Measurements from ENCODE around the gene SSBP2.
"Not testable (repeated sequence)": the region's sequence is repeated elsewhere in the genome, so short reads cannot be mapped to it uniquely, and the experiment has no call there.

The SSBP2 gene

DNA sequence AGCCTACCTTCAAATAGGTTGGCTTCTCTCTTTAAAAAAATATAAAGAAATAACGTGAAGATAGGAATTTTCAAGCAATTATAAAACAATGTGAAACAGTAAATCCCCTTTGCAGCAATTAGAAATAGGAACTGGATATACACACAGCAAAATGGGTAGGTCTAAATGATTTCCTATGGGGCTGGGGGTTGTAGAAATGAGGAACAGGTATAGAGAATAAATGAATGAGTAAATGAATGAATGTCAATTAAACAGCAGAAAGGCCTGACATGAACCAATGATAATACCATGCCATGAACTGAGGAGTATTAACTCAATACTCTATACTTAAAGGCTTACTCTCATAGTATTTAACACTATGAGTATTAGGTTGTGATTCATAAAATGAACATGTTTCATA is 21.6 kb downstream of the SSBP2 start:
- no peak for DNase-seq (ENCODE audit: low spot score)

DNA sequence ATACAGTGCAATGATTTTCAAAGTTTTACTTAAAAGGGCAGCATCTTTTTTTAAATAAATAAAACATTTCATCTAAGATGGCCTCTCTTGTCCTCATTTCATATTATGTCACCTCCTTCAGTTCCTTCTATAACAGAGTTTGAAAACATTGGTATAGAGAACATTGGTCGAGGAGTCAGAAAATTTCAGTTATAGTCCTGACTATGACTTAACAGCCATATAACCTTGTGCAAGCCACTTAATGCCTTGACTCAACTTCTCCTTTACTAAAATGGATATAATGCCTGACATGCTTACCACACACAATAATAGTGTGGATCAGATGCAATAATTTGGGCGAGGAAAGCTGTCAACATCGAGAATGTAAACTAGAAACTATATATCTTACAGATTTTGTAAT is 22.6 kb downstream of the SSBP2 start:
- DNase-seq (ENCODE audit: low spot score): no peak

DNA sequence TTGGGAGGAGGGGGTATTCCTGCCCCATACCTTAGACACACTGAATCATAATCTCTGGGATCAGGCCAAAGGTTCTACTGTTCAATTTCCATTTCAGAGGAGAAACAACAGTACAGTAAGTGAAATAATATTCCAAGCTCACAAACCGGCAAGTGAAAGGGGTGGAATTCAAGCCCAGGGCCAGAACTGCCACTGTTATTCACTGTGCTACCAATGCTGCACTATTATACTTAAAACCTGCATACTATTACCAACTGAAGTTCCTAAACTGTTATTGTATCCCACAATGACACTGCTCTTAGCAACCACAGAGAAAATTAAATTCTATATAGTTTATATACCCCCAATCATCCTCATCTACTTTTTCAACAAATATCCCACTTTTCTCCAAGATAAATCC is 24.6 kb downstream of the SSBP2 start:
- DNase-seq (ENCODE audit: low spot score): no peak

DNA sequence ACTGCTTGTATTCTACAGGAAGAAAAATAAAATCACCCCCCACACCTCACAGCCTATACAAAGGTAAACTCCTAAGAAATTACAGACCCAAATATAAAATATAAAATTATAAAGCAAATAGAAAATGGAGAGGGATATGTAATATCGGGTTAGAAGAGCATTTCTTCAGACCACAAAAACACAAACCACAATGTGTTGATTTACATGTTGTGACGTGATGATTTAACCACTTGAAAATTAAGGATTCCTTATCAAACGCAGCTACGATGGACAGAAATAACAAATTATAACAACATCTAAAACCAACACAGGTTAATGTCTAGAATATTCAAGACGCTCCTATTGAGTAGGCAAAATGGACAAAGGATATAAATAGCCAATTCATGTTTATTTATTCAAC is 26.3 kb downstream of the SSBP2 start:
- no peak for DNase-seq (ENCODE audit: low spot score)

DNA sequence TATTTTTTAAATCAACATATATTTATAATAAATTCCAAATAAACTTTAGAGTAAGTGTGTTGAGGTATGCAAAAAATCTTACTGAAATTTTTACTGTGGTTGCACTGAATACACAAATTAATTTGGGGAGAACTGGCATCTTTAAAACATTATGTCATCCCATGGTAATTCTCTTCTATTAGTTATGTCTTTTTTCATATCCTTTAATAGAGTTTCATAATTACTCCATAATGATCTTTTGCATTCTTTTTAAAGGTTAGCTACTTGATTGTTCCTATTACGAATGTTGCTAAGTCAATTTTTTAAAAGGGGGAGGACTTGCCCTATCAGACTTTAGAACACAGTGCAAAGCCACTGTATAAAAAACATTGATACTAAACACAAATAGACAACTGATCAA is 26.8 kb downstream of the SSBP2 start:
- no peak for DNase-seq (ENCODE audit: low spot score)

DNA sequence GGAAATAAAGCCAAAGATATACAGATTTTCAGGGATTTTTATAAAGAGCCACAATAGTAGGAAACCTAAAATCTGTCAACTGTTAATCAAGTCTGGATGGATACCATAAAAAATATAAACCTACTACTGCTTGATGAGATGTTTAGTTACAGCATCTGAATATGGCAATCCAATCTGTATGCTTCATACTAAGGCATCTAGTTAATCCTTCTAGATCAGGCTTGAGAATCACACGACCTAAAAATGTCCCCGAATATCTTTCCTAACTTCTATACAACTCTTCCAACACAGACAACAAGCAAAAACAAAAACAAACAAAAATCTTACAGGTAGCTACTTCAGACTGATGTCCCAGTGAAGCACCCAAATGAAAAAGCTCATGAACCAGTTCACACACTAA is 29.8 kb downstream of the SSBP2 start:
- no peak for DNase-seq (ENCODE audit: low spot score)

DNA sequence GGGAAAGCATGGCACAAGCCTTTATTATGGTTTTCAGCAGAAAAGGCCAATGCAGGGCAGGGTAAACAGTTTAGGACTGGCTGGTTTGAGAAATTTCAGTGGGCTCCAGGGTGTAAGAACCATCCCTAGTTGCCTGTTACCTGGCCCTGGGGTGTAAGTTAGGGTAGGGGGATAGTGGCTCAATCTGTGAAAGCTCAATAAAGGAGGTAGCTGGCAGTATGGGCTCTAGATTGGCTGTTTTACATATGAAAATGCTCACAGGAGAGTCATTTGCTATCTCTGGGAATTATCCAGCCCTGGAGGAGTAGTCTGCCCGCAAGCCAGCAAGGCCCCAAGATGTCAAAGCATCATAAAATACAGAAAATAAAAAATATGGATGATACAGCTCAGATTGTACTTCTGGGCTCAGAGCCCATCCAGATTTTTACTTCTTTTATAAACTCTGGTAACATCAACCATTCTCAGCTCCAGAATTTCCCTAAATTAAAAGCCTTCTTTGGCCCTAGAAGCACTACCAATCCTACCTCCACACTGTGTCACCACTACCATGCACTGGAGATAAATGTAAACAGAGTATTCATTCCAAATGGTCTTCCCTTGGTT is 31.1 kb downstream of the SSBP2 start:
- no peak for DNase-seq (ENCODE audit: low spot score)

DNA sequence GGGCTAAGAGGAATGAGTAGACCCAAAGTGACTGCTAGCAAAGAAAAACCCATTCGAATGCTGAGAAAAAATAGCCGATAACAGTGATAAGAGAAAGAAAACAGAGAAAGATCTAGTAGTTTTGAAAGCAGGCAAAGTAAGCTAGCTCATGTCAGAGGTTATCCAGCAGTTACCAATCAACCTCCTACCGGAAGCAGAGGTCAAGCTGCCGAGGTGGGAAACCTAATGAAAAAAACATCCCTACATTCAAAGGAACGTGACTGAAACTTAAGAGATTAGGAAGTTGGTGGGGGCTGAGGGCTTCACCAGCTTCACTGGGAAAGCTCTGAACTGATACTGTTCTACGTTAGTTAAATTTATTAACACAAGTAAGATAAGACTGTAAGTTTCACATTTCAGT is 32.6 kb downstream of the SSBP2 start:
- DNase-seq (ENCODE audit: low spot score): no peak

DNA sequence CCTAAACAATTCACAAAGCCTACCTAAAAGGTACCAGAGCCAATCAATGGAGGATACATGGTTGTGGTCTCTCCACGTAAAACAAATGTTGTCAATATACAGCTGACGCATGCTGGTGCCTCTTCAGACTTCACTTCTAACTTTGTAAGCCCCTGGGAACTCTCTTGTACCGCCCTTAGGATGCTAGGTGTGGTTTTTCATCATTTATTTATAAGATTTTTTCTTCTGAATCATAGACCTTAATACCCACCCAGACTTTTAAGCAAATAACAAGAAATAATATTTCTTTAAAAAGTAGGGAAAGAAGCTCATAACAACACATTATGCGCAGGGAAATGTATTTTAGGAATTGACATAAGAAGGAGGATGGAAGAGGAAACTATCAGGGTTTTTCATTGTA is 33.0 kb downstream of the SSBP2 start:
- DNase-seq (ENCODE audit: low spot score): no peak

DNA sequence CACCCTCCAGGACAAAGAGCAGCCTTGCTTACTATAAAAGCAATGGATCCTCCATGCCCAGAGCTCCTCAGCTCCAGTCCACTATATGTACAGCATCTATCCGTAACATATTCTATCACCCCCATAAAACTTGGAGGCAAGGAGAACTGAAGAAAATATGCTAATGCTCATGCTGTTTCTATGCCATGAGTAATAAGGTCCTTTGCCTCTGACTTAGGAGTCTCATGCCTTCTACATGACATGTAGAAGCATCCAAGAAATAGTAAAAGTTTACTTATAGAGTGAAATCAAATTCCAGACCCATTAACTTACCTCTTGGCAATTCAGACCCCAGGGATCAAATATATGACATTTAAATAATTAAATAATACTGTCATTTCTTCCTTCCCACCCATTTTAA is 33.7 kb downstream of the SSBP2 start:
- DNase-seq (ENCODE audit: low spot score): no peak

DNA sequence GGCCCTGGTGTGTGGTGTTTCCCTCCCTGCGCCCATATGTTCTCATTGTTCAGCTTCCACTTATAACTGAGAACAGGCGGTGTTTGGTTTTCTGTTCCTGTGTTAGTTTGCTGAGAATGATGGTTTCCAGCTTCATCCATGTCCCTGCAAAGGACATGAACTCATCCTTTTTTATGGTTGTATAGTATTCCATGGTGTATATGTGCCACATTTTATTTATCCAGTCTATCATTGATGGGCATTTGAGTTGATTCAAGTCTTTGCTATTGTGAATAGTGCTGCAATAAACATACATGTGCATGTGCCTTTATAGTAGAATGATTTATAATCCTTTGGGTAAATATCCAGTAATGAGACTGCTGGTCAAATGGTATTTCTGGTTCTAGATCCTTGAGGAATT is 36.8 kb downstream of the SSBP2 start:
- not testable (repeated sequence) for DNase-seq (ENCODE audit: low spot score)

DNA sequence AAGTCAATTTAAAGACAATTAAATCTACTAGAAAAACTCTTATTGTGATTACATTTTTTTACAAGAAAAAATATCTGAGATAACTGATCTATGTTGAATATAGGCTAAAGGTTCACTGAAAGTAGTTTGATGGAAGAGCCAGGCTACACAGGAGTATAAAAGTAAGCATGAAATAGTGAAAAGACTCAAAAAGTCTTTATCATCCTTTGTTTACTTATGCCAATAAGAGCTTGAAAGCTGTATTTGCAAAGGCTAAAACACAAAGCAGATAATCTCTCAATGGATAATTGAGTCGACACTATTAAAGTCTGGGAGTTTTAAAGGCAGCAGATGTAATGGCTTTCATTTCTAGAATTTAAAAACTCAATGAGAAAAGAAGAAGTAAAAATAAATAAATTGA is 42.0 kb downstream of the SSBP2 start:
- DNase-seq (ENCODE audit: low spot score): no peak

DNA sequence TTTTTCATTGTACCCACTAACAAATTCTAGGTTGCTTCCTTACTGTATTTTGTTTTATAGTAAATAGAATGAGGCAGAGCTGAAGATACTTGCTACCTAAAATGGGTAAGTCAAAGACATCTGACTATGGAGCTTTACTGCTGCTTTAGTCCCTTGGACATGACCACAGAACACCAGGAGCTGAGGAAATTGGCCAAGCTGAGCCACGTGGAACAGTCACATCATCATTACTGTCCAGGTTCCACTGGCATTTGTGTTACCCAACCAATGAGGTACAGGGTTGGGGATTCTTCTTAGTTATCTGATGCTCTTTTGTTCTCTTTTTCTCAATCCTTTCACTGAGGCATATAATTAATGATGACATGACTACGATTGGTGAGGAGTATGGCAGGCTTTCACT is 47.1 kb downstream of the SSBP2 start:
- no peak for DNase-seq (ENCODE audit: low spot score)

DNA sequence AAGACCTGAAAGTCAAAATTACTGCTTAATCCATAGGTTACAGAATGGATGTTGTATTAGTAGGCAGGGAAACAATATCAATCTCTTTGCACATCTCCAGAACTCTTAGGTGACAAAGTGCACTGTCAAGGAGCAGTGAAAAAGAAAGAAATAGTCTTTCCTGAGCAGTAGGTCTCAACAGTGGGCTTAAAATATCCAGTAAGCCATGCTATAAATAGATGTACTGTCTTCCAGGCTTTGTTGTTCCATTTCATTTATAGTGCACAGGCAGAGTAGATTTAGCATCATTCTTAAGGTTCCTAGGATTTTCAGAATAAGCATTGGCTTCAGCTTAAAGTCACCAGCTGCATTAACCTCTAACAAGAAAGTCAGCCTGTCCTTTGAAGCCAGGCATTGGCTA is 50.7 kb downstream of the SSBP2 start:
- no peak for DNase-seq (ENCODE audit: low spot score)

DNA sequence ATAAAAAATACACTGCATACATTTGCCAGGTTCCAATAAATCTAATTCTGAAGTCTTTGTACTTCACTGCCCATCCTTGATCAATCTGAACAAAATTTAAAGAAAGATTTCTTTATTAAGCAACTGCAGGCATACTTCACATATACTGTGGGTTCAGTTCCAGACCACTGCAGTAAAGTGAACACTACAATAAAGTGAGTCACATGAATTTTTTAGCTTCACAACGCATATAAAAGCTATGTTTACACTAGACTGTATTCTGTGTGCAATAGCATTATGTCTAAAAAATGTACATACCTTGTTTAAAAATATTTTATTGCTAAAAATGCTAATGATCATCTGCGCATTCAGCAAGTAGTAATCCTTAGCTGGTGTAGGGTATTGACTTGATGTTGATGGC is 52.1 kb downstream of the SSBP2 start:
- DNase-seq (ENCODE audit: low spot score): no peak

DNA sequence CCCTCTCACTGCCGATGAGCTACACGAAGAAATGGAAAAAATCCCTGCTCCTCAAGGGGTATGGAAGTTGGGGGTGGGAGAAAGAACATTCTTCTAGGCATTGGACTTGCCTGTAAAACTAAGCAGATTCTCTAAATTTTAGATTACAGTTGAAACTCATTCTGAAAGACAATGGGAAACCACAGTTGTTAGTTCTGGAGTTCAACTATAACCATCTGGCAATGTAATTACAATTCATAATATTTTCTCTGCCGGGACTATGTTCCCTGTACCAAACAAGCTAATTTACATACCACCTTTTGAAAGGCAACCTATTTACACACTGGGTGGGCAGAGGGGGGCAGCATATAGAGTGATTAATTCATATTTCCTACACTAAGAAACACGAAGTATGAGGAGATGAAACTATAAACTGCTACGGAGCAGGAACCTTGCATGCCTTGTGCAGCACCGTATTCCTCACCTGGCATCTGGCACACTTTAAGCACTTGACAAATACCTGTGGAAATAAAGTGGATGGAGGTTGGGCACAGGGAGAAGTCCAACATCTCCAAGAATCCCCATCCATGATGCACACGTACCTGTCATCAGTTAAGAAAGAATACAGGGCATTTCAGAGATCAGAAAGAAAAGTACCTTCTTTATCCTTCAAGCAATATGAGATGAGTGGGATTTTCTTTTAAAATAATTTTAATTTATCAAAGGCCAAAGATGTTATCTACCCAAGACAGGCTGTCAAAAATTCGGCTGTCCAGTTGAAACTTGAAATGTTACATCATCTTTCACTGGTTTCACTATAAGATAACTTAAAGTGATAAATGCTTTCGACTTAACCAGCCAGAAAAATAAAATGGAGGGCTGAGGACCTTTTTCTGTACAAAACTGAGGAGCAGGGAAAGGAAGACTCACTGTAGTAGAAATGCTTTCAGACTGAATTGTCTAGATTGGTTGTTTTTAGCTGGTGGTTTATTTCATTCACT is 54.2 kb downstream of the SSBP2 start:
- DNase-seq (ENCODE audit: low spot score): no peak

DNA sequence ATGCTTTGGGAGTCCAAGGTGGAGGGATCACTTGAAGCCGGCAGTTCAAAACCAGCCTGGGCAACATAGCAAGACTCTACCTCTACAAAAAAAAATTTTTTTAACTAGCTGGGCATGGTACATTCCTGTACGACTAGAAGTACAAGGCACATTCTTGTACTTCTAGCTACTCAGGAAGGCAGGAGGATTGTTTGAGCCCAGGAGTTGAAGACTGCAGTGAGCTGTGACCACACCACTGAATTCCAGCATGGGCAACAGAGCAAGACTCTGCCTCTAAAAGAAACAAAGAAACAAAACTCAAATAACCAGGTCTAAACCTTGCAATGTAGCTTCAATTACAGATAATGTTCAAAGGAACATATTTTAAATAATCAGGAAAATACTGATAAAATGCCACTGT is 56.2 kb downstream of the SSBP2 start:
- no peak for DNase-seq (ENCODE audit: low spot score)

DNA sequence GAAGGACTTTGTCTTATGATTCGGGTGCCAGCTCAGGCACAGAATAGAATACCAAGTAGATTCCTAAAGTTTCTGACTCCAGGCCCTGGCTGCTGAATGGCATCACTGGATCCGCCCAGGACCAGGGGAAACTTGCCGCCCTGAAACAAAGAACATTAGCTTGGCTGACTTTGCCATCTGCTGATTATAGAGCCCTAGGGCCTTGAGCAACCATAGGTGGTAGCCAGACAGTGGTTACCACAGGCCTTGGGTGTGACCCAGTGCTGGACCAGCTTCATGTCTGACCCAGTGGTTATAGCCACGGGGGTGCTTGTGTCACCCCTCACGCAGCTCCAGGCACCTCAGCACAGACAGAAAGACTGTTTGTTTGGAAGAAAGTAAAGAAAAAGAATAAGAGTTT is 62.7 kb downstream of the SSBP2 start:
- no peak for DNase-seq (ENCODE audit: low spot score)

DNA sequence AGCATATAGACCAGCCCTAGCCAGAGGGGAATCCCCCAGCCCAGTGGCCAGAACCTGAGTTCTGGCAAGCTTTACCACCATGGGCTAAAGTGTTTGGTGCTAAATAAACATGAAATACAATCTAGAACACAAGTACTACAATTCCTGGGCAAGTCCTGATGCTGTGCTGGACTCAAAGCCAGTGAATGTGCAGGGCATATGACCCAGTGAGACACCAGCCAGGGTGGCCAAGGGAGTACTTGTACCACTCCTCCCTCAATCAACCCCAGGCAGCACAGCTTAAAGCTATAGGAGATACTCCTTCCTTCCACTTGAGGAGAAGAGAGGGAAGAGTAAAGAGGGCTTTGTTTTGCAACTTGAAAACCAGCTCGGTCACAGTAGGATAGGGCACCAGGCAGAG is 63.6 kb downstream of the SSBP2 start:
- no peak for DNase-seq (ENCODE audit: low spot score)

DNA sequence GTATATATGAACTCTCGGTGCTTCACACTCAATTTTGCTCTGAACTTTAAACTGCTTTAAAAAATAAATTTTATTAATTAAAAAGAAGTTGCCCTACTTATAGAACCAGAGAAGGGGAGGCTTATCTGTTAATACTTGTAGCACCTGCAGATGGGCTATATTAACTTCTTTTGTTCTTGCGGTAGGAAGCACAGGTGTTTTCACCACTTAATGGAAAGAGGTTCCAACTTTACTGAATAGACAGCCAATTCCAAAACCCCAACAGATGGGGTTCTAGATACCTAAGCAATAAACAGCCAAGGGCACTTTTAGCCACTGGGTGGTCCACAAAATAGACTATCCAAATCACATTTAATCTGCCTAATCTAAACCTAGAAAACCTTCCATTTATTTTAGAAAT is 65.4 kb downstream of the SSBP2 start:
- DNase-seq (ENCODE audit: low spot score): no peak

DNA sequence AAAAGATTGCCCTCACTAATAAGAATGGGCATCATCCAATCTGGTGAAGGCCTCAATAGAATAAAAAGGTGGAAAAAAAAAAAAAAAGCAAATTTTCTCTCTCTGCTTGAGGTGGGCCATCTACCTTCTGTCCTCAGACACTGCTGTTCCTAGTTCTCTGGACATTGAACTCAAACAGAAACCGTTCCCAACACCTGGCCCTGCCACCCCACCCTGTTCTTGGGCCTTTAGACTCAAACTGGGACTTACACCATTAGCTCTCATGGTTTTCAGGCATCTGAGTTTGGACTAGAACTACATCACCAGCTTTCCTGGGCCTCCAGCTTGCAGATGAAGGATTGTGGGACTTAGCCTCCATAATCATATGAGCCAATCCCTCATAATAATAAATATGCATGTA is 71.0 kb downstream of the SSBP2 start:
- no peak for DNase-seq (ENCODE audit: low spot score)

DNA sequence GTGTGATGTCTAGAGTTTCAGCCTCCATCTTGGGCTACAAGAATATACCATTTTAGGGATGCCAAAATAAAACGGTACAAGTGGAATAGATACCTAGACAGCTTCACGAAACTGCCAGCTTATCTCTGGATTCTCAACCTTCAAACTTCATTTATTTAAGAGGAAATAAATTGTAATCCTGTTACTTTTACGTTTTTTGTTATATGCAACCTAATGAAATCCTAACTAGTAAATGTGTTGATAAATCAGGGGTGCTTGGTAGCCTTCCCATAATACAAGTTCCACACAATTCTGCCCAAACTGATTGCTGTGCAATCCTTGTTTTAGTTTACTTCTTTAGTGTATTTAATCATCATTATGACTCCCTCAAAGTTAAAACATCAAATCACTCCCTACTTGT is 75.5 kb downstream of the SSBP2 start:
- no peak for DNase-seq (ENCODE audit: low spot score)

DNA sequence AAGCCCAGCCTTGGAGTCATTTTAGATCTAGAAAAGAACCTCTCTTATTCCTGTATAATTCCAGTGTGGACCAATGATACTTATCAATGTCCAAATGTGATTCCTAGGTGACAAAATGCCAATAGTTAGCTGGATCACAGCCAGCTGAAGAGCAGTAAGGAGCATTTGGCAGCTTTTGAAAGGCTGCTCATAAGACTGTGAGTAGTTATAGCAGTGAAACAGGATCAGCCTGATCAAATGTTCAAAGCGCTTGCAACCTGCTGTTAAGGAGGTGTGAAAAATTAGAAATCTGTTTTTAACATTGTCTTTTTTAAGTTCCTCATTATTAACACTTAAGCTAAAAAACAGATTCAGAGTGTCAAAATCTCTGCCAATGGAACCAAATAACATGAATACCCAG is 85.1 kb downstream of the SSBP2 start:
- no peak for DNase-seq (ENCODE audit: low spot score)

All from SK-N-DZ (cell line).